ENCODE measurements around the gene CCNB2.

- TF ChIP-seq, protein P1, sequence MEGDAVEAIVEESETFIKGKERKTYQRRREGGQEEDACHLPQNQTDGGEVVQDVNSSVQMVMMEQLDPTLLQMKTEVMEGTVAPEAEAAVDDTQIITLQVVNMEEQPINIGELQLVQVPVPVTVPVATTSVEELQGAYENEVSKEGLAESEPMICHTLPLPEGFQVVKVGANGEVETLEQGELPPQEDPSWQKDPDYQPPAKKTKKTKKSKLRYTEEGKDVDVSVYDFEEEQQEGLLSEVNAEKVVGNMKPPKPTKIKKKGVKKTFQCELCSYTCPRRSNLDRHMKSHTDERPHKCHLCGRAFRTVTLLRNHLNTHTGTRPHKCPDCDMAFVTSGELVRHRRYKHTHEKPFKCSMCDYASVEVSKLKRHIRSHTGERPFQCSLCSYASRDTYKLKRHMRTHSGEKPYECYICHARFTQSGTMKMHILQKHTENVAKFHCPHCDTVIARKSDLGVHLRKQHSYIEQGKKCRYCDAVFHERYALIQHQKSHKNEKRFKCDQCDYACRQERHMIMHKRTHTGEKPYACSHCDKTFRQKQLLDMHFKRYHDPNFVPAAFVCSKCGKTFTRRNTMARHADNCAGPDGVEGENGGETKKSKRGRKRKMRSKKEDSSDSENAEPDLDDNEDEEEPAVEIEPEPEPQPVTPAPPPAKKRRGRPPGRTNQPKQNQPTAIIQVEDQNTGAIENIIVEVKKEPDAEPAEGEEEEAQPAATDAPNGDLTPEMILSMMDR (IDR thresholded peaks at IDR 0.05) = no peak
- TF ChIP-seq POLR2AphosphoS5 (IDR thresholded peaks at IDR 0.05; ENCODE audit: low read depth, low read length) (no peak), TCF7L2 (IDR thresholded peaks at IDR 0.05; ENCODE audit: low read depth, low read length) (no peak), SIN3A (IDR thresholded peaks at IDR 0.05; ENCODE audit: borderline replicate concordance, insufficient read depth, low read depth, low read length) (no peak)
- TF ChIP-seq, protein P2, sequence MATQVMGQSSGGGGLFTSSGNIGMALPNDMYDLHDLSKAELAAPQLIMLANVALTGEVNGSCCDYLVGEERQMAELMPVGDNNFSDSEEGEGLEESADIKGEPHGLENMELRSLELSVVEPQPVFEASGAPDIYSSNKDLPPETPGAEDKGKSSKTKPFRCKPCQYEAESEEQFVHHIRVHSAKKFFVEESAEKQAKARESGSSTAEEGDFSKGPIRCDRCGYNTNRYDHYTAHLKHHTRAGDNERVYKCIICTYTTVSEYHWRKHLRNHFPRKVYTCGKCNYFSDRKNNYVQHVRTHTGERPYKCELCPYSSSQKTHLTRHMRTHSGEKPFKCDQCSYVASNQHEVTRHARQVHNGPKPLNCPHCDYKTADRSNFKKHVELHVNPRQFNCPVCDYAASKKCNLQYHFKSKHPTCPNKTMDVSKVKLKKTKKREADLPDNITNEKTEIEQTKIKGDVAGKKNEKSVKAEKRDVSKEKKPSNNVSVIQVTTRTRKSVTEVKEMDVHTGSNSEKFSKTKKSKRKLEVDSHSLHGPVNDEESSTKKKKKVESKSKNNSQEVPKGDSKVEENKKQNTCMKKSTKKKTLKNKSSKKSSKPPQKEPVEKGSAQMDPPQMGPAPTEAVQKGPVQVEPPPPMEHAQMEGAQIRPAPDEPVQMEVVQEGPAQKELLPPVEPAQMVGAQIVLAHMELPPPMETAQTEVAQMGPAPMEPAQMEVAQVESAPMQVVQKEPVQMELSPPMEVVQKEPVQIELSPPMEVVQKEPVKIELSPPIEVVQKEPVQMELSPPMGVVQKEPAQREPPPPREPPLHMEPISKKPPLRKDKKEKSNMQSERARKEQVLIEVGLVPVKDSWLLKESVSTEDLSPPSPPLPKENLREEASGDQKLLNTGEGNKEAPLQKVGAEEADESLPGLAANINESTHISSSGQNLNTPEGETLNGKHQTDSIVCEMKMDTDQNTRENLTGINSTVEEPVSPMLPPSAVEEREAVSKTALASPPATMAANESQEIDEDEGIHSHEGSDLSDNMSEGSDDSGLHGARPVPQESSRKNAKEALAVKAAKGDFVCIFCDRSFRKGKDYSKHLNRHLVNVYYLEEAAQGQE (IDR thresholded peaks at IDR 0.05; ENCODE audit: insufficient read depth in 1 of 2, low read depth in 2 of 2, low read length in 1 of 2) = no peak
Measured at GRCh38 chr15:59165726-59166125, 60.8 kb downstream of the CCNB2 start.
